22Rv1 (cell line): ENCODE measurements around the gene ITPKB.
A peak's percentile ranks its signal among the peaks of the same experiment; 100 is the strongest.
"Not testable (repeated sequence)": the region's sequence is repeated elsewhere in the genome, so short reads cannot be mapped to it uniquely, and the experiment has no call there.

Experiments
- H3K27ac ChIP-seq: fragments of 450-650 bp; 2 replicates; pipeline ENCODE4 v1.5.1; 2017
- CTCF ChIP-seq: fragments of 450-650 bp; IDR thresholded peaks from 2 replicates; pipeline ENCODE4 v1.5.1; 2017; ENCODE audit warnings: mild to moderate bottlenecking
- ZFX ChIP-seq: fragments of 450-650 bp; IDR thresholded peaks from 2 replicates; pipeline ENCODE4 v1.6.1; 2017; ENCODE audit warnings: antibody characterized with exemption, borderline replicate concordance

ITPKB gene

DNA sequence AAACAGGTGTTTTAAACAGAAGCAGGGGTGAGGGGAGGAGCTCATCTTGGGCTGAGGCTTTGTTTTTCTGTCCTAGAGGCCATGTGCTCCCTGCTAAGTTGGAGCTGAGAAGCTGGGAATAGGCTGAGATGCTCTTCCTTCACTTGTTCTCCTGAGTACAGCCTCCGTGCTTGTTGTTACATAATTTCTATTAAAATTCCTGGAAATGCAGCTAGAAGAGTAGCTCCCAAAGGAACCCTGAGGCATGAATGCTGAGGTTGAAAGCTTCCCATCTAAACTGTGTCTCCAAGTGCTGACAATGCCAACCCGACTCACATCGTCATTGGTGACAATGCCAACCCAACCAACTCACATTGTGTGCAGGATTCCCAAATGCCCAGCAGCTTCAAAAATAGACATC is 12.6 kb upstream of the ITPKB start:
- TF ChIP-seq CTCF = no peak
- TF ChIP-seq ZFX = no peak

GRCh38 chr1:226751214-226751613 is 12.1 kb upstream of the ITPKB start:
- no peak overlapping the region for H3K27ac ChIP-seq
- TF ChIP-seq CTCF (no peak), ZFX (no peak)

More for the DNA sequence above, 12.6 kb upstream of the ITPKB start:
- H3K27ac ChIP-seq = no peak overlapping the region

DNA sequence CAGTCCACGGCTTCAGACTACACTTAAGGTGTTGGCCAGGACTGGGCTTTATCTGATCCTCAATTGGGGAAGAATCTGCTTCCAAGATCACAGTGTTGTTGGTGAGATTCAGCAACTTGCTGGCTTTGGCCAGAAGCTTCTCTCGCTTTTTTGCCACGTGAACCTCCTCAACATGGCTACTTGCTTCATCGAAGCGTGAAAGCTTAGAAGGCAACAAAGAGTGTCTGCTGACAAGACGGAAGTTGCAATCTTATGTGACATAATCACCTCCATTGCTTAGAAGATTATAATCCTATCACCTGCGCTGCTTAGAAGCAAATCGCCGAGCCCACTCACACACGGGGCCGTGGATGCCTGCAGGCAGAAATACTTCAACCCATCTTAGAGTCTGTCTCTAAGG is 10.4 kb upstream of the ITPKB start:
- no peak for TF ChIP-seq ZFX
- no peak overlapping the region for H3K27ac ChIP-seq

DNA sequence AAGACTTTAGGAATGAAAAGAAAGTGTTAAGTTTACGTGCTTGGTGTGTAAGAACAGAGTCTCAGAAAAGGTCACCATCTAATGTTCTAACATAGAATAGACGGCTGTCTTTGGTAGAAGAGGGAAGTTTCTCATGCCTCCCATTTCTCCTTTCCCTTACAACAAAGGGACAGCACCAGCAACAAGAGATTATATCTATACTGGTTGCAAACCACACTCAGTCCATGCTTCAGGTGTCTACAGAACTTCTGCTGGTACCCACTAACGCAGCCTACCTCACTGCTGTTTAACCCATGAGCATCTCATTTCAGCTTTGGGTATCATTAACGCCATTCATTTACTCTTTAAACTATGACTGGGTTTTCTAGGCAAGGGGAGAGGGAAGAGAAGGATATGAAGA is 9.2 kb upstream of the ITPKB start:
- TF ChIP-seq ZFX (no peak), CTCF (no peak)
- H3K27ac ChIP-seq = no peak overlapping the region

GRCh38 chr1:226747519-226748263 is 8.6 kb upstream of the ITPKB start:
- H3K27ac ChIP-seq = not testable (repeated sequence)

- TF ChIP-seq ZFX (no peak), CTCF (no peak)
Observed at GRCh38 chr1:226743259-226743658, 4.2 kb upstream of the ITPKB start.

DNA sequence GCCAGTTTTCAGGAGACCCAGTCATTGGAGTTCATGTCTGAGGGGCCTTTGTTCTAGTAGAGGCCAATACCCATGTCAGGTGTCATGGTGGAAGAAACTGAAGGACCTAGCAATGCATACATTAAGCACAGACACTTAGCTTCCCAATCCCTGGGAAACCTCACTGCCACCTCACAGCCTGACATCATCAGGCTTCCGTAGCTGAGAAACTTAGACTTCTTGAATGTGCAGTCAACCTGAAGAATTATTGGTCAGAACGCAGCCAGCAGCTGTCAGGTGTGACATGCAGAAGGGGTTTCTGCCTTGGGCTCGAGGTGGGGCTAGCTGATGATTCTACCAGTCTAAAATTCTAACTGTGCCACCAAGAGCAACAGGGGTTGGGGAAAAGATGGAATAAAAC is 1.9 kb upstream of the ITPKB start:
- TF ChIP-seq ZFX = no peak
- TF ChIP-seq CTCF = no peak
- no peak overlapping the region for H3K27ac ChIP-seq

More at GRCh38 chr1:226743259-226743658, 4.2 kb upstream of the ITPKB start:
- H3K27ac ChIP-seq = no peak overlapping the region

- H3K27ac ChIP-seq = peak overlapping the region; percentile 78
- TF ChIP-seq ZFX (no peak), CTCF (no peak)
Observed at GRCh38 chr1:226739696-226740065, 599 bp upstream of the ITPKB start.
